Spleen (tissue), 7 donors: ENCODE measurements around the gene VANGL1.

Source experiments
- POLR2A ChIP-seq, 3 donors: fragments of 450-650 bp; IDR thresholded peaks; one replicate each; pipeline ENCODE4 v1.5.1; 2017; ENCODE audit warnings: antibody characterized with exemption in 3 of 3, mild to moderate bottlenecking in 1 of 3
- POLR2AphosphoS5 ChIP-seq, 3 donors: sonication (generic); formaldehyde crosslinking; IDR thresholded peaks; one replicate each; pipeline ENCODE4 v1.5.1; 2017; ENCODE audit warnings: antibody characterized with exemption in 3 of 3
- TF ChIP-seq, protein P1 (sequence below), 11 experiments: fragments of 200-600 bp in 7 of 11; fragments of 450-650 bp in 4 of 11; sonication (generic) in 4 of 11; IDR thresholded peaks in 8 of 11; conservative IDR thresholded peaks in 3 of 11; 1 replicate in 7 of 11; 2 replicates in 4 of 11; pipeline versions ENCODE4 v1.4.0 to v1.8.0; 2016 to 2021; ENCODE audit warnings: antibody characterized with exemption in 11 of 11, inconsistent platforms in 4 of 11, mild to moderate bottlenecking in 1 of 11
- donor health status: DM: no; HTN: no; CAD: no; lungs with moderate emphysema.
- donor health status: DM: no; HTN: no; CAD: no.
- donor health status: DM: no; HTN: no; CAD: no.

DNA sequence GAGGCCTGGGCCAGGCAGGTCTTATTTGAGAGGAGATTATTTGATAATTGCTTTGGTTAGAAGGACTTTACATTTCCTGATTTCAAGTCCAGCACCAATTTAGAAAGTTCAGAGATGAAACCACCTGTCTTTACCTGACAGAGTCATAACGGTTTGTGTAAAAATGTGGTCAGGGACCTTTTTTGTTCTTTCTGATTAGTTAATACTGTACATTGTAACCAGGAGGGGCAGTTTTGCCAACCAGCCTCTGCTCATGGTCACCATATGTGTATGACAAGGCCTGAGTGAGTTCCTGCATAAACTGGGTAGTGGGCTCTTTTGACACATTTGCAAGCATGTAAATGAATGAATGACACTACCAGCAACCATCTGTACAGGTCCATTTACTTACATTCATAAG is 55.8 kb downstream of the VANGL1 start:
- TF ChIP-seq POLR2A (IDR thresholded peaks at IDR 0.05) (no peak), POLR2AphosphoS5 (IDR thresholded peaks at IDR 0.05) (no peak)
- TF ChIP-seq, protein P1, sequence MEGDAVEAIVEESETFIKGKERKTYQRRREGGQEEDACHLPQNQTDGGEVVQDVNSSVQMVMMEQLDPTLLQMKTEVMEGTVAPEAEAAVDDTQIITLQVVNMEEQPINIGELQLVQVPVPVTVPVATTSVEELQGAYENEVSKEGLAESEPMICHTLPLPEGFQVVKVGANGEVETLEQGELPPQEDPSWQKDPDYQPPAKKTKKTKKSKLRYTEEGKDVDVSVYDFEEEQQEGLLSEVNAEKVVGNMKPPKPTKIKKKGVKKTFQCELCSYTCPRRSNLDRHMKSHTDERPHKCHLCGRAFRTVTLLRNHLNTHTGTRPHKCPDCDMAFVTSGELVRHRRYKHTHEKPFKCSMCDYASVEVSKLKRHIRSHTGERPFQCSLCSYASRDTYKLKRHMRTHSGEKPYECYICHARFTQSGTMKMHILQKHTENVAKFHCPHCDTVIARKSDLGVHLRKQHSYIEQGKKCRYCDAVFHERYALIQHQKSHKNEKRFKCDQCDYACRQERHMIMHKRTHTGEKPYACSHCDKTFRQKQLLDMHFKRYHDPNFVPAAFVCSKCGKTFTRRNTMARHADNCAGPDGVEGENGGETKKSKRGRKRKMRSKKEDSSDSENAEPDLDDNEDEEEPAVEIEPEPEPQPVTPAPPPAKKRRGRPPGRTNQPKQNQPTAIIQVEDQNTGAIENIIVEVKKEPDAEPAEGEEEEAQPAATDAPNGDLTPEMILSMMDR (IDR thresholded peaks at IDR 0.05 in 8 of 11, conservative IDR thresholded peaks at IDR 0.05 in 3 of 11), result no peak
